GM12878 (cell line): ENCODE measurements around the gene IFT81. TPM values are rescaled to one million over a fixed set of nuclear protein-coding genes. Genes with fewer than 3 reads are reported as not detected.

Experiments used
- ATAC-seq: fragments of 200-7000 bp; cut with Tn5 transposase; 3 replicates; pipeline ENCODE4 v1.9.1; 2020; ENCODE audit warnings: mild to moderate bottlenecking, moderate library complexity
- BruUV-seq: library from RNA; stranded (reverse); fragments of 400-500 nt; replicated peaks from 2 replicates; lab custom pipeline; 2021; lab: Mats Ljungman, UMichigan
- CTCF ChIA-PET: fragments of 300-600 bp; sonication (Branson Sonifier 250); formaldehyde crosslinking; extraction: SDS; loops from one replicate; lab custom pipeline; 2021; ENCODE audit warnings: inconsistent platforms; lab: Yijun Ruan, JAX
- POLR2A ChIA-PET: fragments of 350-600 bp; formaldehyde crosslinking; extraction: SDS; loops from one replicate; lab custom pipeline; 2021; ENCODE audit warnings: inconsistent platforms; lab: Charles Lee
- RAD21 ChIA-PET: fragments of 300-600 bp; sonication (Branson Sonifier 250); formaldehyde crosslinking; loops from one replicate; lab custom pipeline; 2023; ENCODE audit warnings: antibody characterized with exemption; ENCODE audit not compliant: unreplicated experiment; lab: Charles Lee
- SMC1A ChIA-PET: fragments of 300-600 bp; sonication (Branson Sonifier 250); formaldehyde crosslinking; loops from one replicate; lab custom pipeline; 2023; ENCODE audit not compliant: unreplicated experiment, uncharacterized antibody; lab: Charles Lee
- DNase-seq: peaks from one replicate; pipeline ENCODE4 v3.0.0-alpha.2; 2011; ENCODE audit warnings: low read depth, low spot score
- FAIRE-seq: peaks from 3 replicates; lab custom pipeline; 2011; peaks lifted over from hg19 to GRCh38; lab: Jason Lieb, UNC
- H2AFZ ChIP-seq: 2 replicates; pipeline ENCODE4 v1.6.0; 2011; ENCODE audit warnings: low read depth, low read length, control low read depth; ENCODE audit not compliant: control insufficient read depth
- H3K27ac ChIP-seq: 2 replicates; pipeline ENCODE4 v1.5.1; 2011; ENCODE audit warnings: control low read depth; ENCODE audit not compliant: control insufficient read depth, insufficient read depth
- H3K27me3 ChIP-seq, 2 experiments: replicated peaks in 1 of 2; 2 replicates each; pipeline versions ENCODE4 v1.6.0 to v1.6.1; 2011; ENCODE audit warnings: low read length in 1 of 2; ENCODE audit not compliant: control insufficient read depth in 2 of 2, insufficient read depth in 2 of 2
- H3K36me3 ChIP-seq, 2 experiments: 2 replicates each; pipeline ENCODE4 v1.5.1; 2011; ENCODE audit warnings: low read length in 1 of 2; ENCODE audit not compliant: control insufficient read depth in 2 of 2, insufficient read depth in 2 of 2
- H3K4me1 ChIP-seq: 2 replicates; pipeline ENCODE4 v1.6.1; 2011; ENCODE audit warnings: mild to moderate bottlenecking, low read length, moderate library complexity, mixed read lengths; ENCODE audit not compliant: control insufficient read depth, insufficient read depth
- H3K4me2 ChIP-seq: 2 replicates; pipeline ENCODE4 v1.6.0; 2011; ENCODE audit warnings: control low read depth; ENCODE audit not compliant: control insufficient read depth, insufficient read depth
- H3K4me3 ChIP-seq: fragments of 200-600 bp; sonication (generic); 2 replicates; pipeline ENCODE4 v1.5.1; 2016
- H3K79me2 ChIP-seq: 2 replicates; pipeline ENCODE4 v1.6.0; 2011; ENCODE audit warnings: low read length; ENCODE audit not compliant: control insufficient read depth, insufficient read depth
- H3K9ac ChIP-seq: 2 replicates; pipeline ENCODE4 v1.8.0; 2011; ENCODE audit warnings: low read length, control low read depth, mixed read lengths; ENCODE audit not compliant: control insufficient read depth, insufficient read depth
- H3K9me3 ChIP-seq: replicated peaks from 3 replicates; pipeline ENCODE4 v1.5.1; 2011; ENCODE audit warnings: mild to moderate bottlenecking, low read length; ENCODE audit not compliant: control insufficient read depth, insufficient read depth
- H4K20me1 ChIP-seq: 2 replicates; pipeline ENCODE4 v1.6.0; 2011; ENCODE audit not compliant: control insufficient read depth, insufficient read depth
- BACH1 ChIP-seq: fragments of 450-650 bp; IDR thresholded peaks from 2 replicates; pipeline ENCODE4 v1.6.1; 2017; ENCODE audit warnings: mild to moderate bottlenecking, borderline replicate concordance
- E2F4 ChIP-seq: IDR thresholded peaks from 2 replicates; pipeline ENCODE4 v1.6.1; 2012; ENCODE audit warnings: low read depth, low read length, improper control_type of control experiment
- GATAD2B ChIP-seq: fragments of 450-650 bp; conservative IDR thresholded peaks from 2 replicates; pipeline ENCODE4 v1.6.1; 2017; ENCODE audit warnings: low read depth, mild to moderate bottlenecking, moderate library complexity
- IRF4 ChIP-seq: IDR thresholded peaks from 2 replicates; pipeline ENCODE4 v1.6.1; 2011; ENCODE audit warnings: low read depth, low read length
- MAX ChIP-seq: IDR thresholded peaks from 2 replicates; pipeline ENCODE4 v1.6.1; 2012; ENCODE audit warnings: low read depth, low read length, improper control_type of control experiment
- MTA2 ChIP-seq: fragments of 450-650 bp; IDR thresholded peaks from 2 replicates; pipeline ENCODE4 v1.6.1; 2016; ENCODE audit warnings: low read depth, mild to moderate bottlenecking, moderate library complexity
- PAX5 ChIP-seq: IDR thresholded peaks from 2 replicates; pipeline ENCODE4 v1.6.1; 2011; ENCODE audit warnings: low read depth, low read length, borderline replicate concordance
- RAD21 ChIP-seq: IDR thresholded peaks from 2 replicates; pipeline ENCODE4 v1.6.1; 2011; ENCODE audit warnings: mild to moderate bottlenecking, low read depth, low read length, moderate library complexity; ENCODE audit not compliant: insufficient read depth
- RUNX3 ChIP-seq: IDR thresholded peaks from 2 replicates; pipeline ENCODE4 v1.6.1; 2012; ENCODE audit warnings: low read length, inconsistent platforms
- TCF12 ChIP-seq: IDR thresholded peaks from 2 replicates; pipeline ENCODE4 v1.6.1; 2011; ENCODE audit warnings: low read depth, mild to moderate bottlenecking, low read length
- YBX1 ChIP-seq: fragments of 450-650 bp; IDR thresholded peaks from 2 replicates; pipeline ENCODE4 v1.6.1; 2016; ENCODE audit warnings: antibody characterized with exemption
- ZBTB4 ChIP-seq: fragments of 450-650 bp; formaldehyde crosslinking; IDR thresholded peaks from 2 replicates; pipeline ENCODE4 v1.4.0; 2022; ENCODE audit warnings: mild to moderate bottlenecking, moderate library complexity
- ZNF274 ChIP-seq: IDR thresholded peaks from one replicate; pipeline ENCODE4 v1.8.0; 2011; ENCODE audit not compliant: insufficient read length, insufficient read depth
- ZNF592 ChIP-seq: fragments of 450-650 bp; IDR thresholded peaks from 2 replicates; pipeline ENCODE4 v1.6.1; 2017; ENCODE audit warnings: mild to moderate bottlenecking, moderate library complexity
- ZSCAN29 ChIP-seq: fragments of 450-650 bp; IDR thresholded peaks from 2 replicates; pipeline ENCODE4 v1.6.1; 2017; ENCODE audit warnings: mild to moderate bottlenecking, moderate library complexity
- ZZZ3 ChIP-seq: IDR thresholded peaks from 2 replicates; pipeline ENCODE4 v1.6.1; 2011; ENCODE audit warnings: low read depth; ENCODE audit not compliant: control insufficient read depth, insufficient read length
- WGBS: methylation state at CpG from one replicate; pipeline ENCODE4 v1.1.6; 2016; ENCODE audit warnings: low lambda C conversion rate; ENCODE audit not compliant: insufficient replicate concordance, insufficient coverage; ENCODE audit errors: missing lambda C conversion rate; 5-methylcytosine and 5-hydroxymethylcytosine counted together
- in situ Hi-C: fragments of 300-500 bp; cut with MboI; formaldehyde crosslinking; loops from 9 replicates; pipeline ENCODE4 v1.14.3; 2018; ENCODE audit warnings: mixed read lengths
- intact Hi-C: fragments of 100-400 bp; cut with micrococcal nuclease; formaldehyde crosslinking; loops from one replicate; pipeline ENCODE4 v1.14.2; 2022; ENCODE audit not compliant: unreplicated experiment
- polyA plus RNA-seq, 11 experiments: library from polyadenylated mRNA; depleted of rRNA in 4 of 11; unstranded in 6 of 11; stranded (reverse) in 5 of 11; fragments of >200 nt; fragmentation: Nextera tagmentation in 4 of 11; fragmentation: Illumina TruSeq in 1 of 11; extraction: Ambion mirVana in 4 of 11; extraction: Trizol in 1 of 11; gene quantifications; 1 replicate in 1 of 11; 2 replicates in 10 of 11; pipeline versions ENCODE4 v1.2.1 to v1.2.3, GENCODE V29; 2011 to 2016; ENCODE audit warnings: inconsistent platforms in 2 of 11, missing spikeins in 2 of 11, low read depth in 1 of 11
- total RNA-seq, 4 experiments: library from RNA; depleted of rRNA in 3 of 4; stranded (reverse); fragments of >200 nt in 3 of 4; fragmentation: Illumina TruSeq in 1 of 4; extraction: Trizol in 1 of 4; gene quantifications; 2 replicates each; pipeline versions ENCODE4 v1.2.1 to v1.2.3, GENCODE V29; 2013 to 2021

Gene IFT81
- total and polyA plus RNA-seq, 10 of the 15 experiments (the other 5 are each of a cell fraction or from before 2014, with no cell fraction given), result 4.1 to 9.9 (median 5.6) TPM

- WGBS, result 57% methylated on average over 7 of the region's 7 CpGs
- Histone ChIP-seq H3K27ac (no peak overlapping the region), H3K4me2 (no peak overlapping the region), H3K36me3 (no peaks in the 10 kb centered on the region), H3K27me3 (no peaks in the 10 kb centered on the region), H3K9ac (no peak overlapping the region), H4K20me1 (no peaks in the 10 kb centered on the region), H3K4me3 (no peak overlapping the region), H2AFZ (no peak overlapping the region), H3K9me3 (no peaks in the 10 kb centered on the region), H3K4me1 (no peaks in the 10 kb centered on the region), H3K79me2 (no peaks in the 10 kb centered on the region)
- in situ Hi-C loops, result no loop called here
- intact Hi-C loops, result no loop called here
- ATAC-seq (no peak), FAIRE-seq (no peak), DNase-seq (no peak)
- ChIA-PET SMC1A (no interaction called here), RAD21 (no interaction called here), POLR2A (no interaction called here), CTCF (interaction anchor here (1.0 kb wide), 2 partner anchors 151 to 180 kb away, joined by 3 to 5 read pairs; no protein-coding TSS in a partner anchor)
- BruUV-seq, result no TSS peak
- TF ChIP-seq RAD21, result no peak
- TF ChIP-seq MTA2, result no peak
- TF ChIP-seq PAX5, result no peak
- no peak for TF ChIP-seq ZBTB4 (CRISPR knock-in tag)
- no peak for TF ChIP-seq YBX1
- no peak for TF ChIP-seq TCF12
- TF ChIP-seq GATAD2B, result no peak
- TF ChIP-seq ZNF274, result no peak
- TF ChIP-seq E2F4, result no peak
- no peak for TF ChIP-seq ZSCAN29
- TF ChIP-seq RUNX3, result no peak
- TF ChIP-seq IRF4, result no peak
- no peak for TF ChIP-seq ZZZ3
- no peak for TF ChIP-seq MAX
- no peak for TF ChIP-seq BACH1
- TF ChIP-seq ZNF592, result no peak
These were observed 127.2 kb downstream of the IFT81 start for GRCh38 chr12:110251381-110251780.
